Measurements from ENCODE around the gene SLC9A7.

- TF ChIP-seq JUN (IDR thresholded peaks at IDR 0.05) (no peak), CTCF (IDR thresholded peaks at IDR 0.05) (no peak), KDM1A (IDR thresholded peaks at IDR 0.05; ENCODE audit: low read depth) (no peak), REST (IDR thresholded peaks at IDR 0.05) (no peak), RAD21 (conservative IDR thresholded peaks at IDR 0.05 in 1 of 2, IDR thresholded peaks at IDR 0.05 in 1 of 2) (no peak), MYC (IDR thresholded peaks at IDR 0.05; ENCODE audit: borderline replicate concordance, low read length) (no peak), KDM5A (IDR thresholded peaks at IDR 0.05) (no peak), USF2 (IDR thresholded peaks at IDR 0.05) (no peak), MAX (IDR thresholded peaks at IDR 0.05) (no peak), EP300 (IDR thresholded peaks at IDR 0.05) (no peak), FOSB (CRISPR knock-in tag; IDR thresholded peaks at IDR 0.05) (no peak), POLR2AphosphoS2 (conservative IDR thresholded peaks at IDR 0.05; ENCODE audit: low read length) (no peak)
Measured at GRCh38 chrX:46737462-46737861, 21.5 kb downstream of the SLC9A7 start.
